Measurements from ENCODE around the gene MCC.

Gene MCC

GRCh38 chr5:113193311-113193978 lies 294.8 kb downstream of the MCC start:
- DNase-seq = no peak

DNA sequence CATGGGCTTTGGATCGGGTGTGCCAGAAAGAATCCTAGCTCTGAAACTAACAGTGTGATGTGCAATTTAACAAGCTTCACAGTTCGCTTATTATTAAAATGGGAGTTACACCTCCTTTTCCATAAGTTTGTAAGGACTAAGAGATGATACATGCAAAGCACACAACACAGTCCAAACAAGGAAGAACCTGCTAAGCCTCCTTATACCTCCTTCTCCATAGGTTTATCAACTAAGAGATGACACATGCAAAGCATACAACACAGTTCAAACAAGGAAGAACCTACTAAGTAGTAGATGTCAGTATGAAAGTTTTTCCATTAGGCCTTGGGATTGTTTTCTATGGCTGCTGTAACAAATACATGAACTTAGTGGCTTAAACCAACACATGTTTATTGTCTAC lies 295.7 kb downstream of the MCC start:
- DNase-seq = no peak

- DNase-seq = no peak
Observed at GRCh38 chr5:113190347-113190746, 297.9 kb downstream of the MCC start.

GRCh38 chr5:113189291-113189690 lies 299.0 kb downstream of the MCC start:
- no peak for DNase-seq

DNA sequence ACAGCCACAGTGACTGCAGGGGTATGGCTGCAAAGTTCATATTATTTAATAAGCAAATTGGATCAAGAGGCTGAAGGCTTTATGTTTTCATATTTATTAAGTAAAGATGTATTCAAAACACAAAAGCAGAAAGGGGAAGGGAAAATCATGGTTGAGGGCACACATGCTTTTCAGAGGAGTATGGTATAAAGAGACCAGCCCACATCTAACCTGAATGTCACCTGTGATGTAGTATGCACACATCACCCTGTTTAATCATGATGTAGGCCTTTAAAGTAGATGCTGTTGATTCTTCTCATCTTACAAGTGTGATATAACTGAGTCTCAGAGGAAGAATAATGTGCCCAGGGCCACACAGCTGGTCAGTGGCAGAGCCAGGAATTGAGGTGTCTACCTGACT lies 299.8 kb downstream of the MCC start:
- DNase-seq = no peak

DNA sequence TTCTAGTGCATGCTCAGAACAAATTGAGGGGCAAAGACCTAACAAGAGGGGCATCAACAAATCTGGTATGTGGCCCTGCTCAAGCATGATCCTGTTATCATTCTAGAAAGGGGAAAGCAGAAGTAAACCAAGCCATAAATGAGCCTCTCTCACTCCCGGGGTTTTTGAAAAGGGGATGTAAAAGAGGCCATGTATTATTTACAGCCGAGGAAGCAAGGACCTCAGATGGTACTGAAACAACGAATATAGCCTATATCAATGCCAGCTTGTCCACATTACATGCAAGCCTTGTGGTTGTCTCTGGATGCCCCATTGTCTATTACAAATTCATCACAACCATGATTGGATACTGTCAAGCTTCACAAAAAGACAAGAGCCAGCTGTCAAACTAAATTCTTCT lies 300.3 kb downstream of the MCC start:
- no peak for DNase-seq

GRCh38 chr5:113186061-113186460 lies 302.2 kb downstream of the MCC start:
- DNase-seq = no peak

DNA sequence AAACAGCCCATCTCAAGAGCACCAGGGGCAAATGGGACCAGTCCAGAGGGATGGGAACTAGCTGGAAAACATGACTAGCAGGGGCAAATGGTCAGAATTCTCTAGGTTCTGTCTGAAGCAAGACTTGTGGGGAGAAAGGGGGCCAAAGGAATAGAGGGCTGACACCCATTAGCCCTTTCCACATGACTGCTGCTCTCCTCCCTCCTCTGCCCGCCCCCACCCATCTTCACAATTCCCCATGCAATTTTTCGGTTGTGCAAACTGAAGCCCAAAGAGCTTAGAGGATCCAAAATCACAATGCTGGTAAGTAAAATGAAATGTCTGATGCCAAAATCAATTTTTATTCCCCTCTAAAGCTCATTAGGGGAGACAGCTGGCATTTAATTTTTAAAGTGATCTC lies 304.6 kb downstream of the MCC start:
- no peak for DNase-seq

GRCh38 chr5:113182658-113183344 lies 305.5 kb downstream of the MCC start:
- no peak for DNase-seq

- DNase-seq = no peak
Observed at GRCh38 chr5:113181853-113182490, 306.3 kb downstream of the MCC start.

GRCh38 chr5:113181409-113181808 lies 306.8 kb downstream of the MCC start:
- no peak for DNase-seq

DNA sequence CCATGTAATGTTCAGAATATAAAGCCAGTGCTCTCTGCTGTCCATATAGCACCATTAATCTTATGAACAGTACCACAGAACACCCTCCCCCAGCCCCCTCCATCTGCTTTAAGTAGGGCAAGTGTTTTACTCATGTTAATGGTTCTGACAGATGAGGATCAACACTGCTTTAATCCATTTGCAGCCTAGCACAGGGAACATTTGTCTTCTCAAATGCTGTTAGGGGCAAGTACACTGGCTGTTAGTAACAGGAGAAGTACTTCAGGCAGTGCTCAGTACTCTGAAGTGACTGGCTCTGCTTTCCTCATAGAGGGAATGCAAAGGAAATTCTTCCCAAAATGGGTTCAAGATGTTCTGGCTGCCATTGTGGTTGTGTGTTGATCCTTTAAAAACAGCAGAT lies 309.1 kb downstream of the MCC start:
- no peak for DNase-seq

DNA sequence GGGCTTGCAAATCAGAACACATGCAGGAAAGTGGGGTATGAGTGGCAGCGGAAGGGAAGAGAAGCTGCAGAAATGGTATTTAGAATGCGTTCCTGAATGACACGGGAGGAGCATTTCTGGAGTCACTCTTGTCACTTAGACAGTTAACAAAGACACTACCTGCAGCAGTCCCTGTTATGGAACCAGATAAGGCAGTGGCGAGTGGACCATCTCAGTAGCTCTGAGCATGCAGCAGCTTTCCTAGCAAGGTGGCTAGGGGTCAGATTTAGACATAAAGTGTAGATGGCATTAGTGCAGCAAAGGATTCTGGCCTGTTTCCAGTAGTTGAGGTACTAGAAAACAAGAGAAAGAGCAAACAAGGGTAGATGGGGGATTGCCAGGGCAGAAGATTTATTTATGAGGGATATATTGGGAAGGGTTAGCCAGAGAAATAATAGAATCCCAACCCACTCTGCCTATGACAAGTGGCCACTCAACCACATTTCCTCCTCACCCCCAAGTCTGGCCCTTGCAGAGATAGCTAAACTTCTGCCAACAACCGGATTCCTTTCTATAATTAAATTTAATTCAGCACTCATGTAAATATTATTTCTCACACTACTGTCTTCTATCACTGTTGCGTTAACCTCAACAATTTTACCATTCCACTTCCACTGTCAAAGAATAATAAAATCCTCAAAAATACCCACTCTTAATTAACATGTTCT lies 310.0 kb downstream of the MCC start:
- DNase-seq = no peak

- no peak for DNase-seq
Observed at GRCh38 chr5:113177225-113177624, 311.0 kb downstream of the MCC start.

GRCh38 chr5:113176734-113177133 lies 311.5 kb downstream of the MCC start:
- DNase-seq = no peak

GRCh38 chr5:113176196-113176595 lies 312.1 kb downstream of the MCC start:
- no peak for DNase-seq

- DNase-seq = no peak
Observed at GRCh38 chr5:113172231-113172826, 315.9 kb downstream of the MCC start.

GRCh38 chr5:113171520-113171919 lies 316.7 kb downstream of the MCC start:
- no peak for DNase-seq

DNA sequence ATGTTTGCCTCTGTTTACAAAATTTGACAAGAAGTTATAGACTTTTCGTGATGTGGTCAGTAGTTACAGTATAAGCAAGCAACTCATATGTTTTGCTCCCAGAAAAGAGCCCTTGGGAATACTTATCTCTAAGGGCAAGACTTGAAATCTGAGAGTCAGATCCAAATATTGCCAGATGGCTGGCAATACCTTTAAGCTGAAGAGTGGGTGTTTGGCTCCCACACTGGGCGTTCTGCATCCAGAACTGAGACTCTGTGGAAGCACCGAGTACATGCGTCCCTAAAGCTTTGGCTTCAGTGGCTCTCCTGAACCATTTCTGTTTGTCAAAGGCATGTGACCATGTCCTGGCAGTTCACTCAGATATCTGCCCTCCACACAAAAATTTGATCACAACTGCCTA lies 317.5 kb downstream of the MCC start:
- DNase-seq = no peak

DNA sequence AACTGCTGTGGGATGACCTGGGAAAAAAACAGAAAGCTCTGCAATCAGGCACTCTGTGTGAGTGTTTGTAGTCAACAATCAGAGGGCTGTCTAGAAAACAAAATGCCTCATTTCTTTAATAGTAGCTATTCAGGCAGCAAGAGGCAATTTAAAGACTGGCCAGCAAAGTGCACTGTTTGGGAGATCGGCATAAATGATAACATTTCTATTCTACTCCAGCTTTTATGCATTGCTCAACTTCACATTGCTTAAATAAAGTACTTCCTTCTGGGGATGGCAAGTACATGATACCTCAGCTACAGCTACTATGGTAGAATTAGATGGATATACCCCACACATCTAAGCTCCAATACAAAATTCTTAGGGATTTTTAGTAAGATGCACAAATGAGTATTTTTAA lies 318.5 kb downstream of the MCC start:
- no peak for DNase-seq

GRCh38 chr5:113167985-113168384 lies 320.3 kb downstream of the MCC start:
- no peak for DNase-seq

GRCh38 chr5:113166852-113167366 lies 321.3 kb downstream of the MCC start:
- no peak for DNase-seq

DNA sequence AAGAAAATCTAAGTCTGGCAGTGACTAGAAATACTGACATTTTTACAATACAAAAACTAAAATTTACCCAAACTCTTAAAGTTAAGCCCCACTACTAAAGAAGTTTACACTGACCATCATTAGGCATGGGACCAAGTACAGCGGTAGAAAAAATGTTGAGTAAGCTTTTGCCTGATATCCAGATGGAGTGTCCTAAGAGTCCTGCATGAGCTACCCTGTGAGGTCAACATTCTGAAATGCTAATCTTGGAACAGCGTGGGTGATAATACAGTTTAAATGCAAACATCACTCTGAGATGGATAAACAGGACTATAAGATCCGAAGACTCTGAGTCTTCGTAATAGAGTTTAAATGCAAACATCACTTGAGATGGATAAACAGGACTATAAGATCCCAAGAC lies 322.0 kb downstream of the MCC start:
- DNase-seq = no peak

Measured in CD4-positive, alpha-beta T cell treated with Interleukin-4 for 4 hours (primary cell).